D721Med (cell line): ENCODE results near the gene HS6ST3.

ENCODE experiments used
- DNase-seq: peaks from one replicate; pipeline ENCODE4 v3.0.0; 2011; ENCODE audit warnings: low spot score; ENCODE audit not compliant: insufficient read length
- FAIRE-seq: peaks from 2 replicates; lab custom pipeline; 2011; peaks lifted over from hg19 to GRCh38; lab: Jason Lieb, UNC
- TF ChIP-seq, protein P1 (sequence below): IDR thresholded peaks from 2 replicates; pipeline ENCODE4 v1.5.1; 2012; ENCODE audit warnings: mild to moderate bottlenecking, control low read depth; ENCODE audit not compliant: insufficient read depth; ENCODE audit errors: missing control alignments

Gene HS6ST3

DNA sequence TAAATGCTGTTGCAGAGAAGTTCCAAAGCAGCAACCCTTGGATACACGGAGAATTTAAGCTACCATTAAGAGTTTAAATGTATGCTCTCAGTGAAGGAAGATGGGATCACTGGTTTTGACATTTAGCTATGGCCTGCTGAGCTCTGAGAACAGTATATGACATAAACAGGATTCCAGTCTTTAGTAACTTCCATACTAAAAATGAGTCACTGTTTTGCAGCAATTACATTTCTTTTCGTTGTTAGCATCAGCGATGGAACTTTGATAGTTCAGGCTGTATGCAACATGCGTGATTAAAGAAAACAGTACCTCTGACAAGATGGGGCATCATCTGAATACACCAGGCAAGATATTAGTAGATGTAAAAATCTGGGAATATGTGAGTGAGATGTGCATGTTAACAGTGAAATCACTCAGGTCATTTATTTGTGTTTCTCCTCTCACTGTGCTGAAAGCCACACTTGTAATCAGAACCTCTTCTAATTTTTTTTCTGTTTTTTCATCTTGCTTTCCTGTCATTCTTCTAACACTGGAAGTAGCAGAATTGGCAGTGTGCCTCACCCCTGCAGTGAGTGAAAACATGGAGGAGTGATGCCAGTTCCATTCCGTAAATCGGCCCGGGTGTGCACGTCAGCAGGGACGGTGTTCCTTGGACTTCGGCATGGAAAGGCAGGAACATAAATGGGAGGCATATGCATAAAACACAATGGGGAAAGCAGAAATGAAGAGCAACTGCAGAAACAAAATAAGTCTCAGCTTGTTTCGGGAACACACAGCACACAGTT is 542.8 kb downstream of the HS6ST3 start:
- no peak for DNase-seq
- TF ChIP-seq, protein P1, sequence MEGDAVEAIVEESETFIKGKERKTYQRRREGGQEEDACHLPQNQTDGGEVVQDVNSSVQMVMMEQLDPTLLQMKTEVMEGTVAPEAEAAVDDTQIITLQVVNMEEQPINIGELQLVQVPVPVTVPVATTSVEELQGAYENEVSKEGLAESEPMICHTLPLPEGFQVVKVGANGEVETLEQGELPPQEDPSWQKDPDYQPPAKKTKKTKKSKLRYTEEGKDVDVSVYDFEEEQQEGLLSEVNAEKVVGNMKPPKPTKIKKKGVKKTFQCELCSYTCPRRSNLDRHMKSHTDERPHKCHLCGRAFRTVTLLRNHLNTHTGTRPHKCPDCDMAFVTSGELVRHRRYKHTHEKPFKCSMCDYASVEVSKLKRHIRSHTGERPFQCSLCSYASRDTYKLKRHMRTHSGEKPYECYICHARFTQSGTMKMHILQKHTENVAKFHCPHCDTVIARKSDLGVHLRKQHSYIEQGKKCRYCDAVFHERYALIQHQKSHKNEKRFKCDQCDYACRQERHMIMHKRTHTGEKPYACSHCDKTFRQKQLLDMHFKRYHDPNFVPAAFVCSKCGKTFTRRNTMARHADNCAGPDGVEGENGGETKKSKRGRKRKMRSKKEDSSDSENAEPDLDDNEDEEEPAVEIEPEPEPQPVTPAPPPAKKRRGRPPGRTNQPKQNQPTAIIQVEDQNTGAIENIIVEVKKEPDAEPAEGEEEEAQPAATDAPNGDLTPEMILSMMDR, result no peak
- FAIRE-seq, result no peak

GRCh38 chr13:96636001-96636709 is 546.2 kb downstream of the HS6ST3 start:
- DNase-seq (no peak), FAIRE-seq (no peak)
- TF ChIP-seq, protein P1, result no peak

- TF ChIP-seq, protein P1, result no peak
- FAIRE-seq (no peak), DNase-seq (no peak)
Observed at GRCh38 chr13:96637039-96637438, 547.1 kb downstream of the HS6ST3 start.

- DNase-seq (no peak), FAIRE-seq (no peak)
- TF ChIP-seq, protein P1, result no peak
Observed at GRCh38 chr13:96646101-96646500, 556.2 kb downstream of the HS6ST3 start.

DNA sequence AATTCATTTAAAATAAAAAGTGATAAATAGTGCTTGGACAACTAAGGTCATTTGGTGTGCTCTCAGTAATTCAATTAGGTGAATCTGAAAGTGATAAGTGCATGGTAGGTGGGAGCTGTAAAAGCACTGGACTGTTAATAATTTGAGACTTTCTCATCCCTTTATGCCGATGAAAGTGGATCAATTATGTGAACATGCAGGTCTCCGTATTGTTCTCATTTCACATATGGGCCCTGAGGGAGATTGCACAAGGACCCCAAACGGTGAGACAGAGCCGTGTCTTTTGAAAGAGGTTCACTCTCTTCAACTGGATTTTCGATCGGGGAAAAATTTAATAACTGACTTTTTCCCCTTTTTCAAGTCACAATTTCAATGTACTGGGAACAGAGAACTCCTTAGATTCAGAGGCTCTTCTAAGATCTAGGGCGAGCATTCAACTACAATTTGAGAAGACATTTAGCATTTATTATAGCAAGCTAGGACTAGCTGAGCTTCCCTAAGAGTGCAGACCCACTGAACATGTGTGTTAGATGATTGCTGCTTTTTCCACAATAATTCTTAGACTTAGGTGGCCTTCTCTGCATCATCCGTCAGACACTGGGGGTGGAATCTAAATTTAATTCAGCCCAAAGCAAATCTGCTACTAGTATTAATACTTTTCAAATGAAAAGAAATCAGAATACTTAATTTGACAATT is 556.8 kb downstream of the HS6ST3 start:
- DNase-seq (no peak), FAIRE-seq (no peak)
- TF ChIP-seq, protein P1, result no peak

DNA sequence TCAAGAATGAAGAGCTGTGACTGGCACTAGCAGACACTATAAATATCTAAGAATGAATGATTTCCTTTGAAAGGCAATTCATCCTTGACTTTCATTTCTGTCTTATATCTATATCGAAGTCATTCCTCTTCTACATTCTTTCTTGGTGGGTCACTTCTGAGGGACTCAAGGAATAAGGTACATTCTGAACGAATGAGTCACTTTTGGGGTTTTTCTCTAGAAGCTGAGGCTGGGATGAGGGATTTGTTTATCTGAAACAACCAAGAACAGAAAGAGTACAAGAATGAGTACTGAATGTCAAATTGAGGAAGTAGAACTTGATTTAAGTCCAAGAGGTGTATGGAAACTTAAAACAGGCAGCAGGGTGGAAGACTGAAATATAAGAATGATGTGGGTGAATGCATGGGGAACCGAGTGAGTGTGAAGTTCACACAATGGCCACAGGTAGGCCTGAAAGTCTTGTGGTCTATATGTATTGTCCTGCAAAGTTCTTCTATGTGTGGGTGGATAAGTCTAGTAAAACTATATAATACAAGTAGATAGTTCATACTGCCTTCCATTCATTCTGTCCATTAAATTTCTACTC is 560.5 kb downstream of the HS6ST3 start:
- TF ChIP-seq, protein P1, result no peak
- no peak for DNase-seq
- no peak for FAIRE-seq
